Astrocyte (in vitro differentiated cells and primary cell): ENCODE results near the gene ZNF800.

Experiments used
- EZH2 ChIP-seq: IDR thresholded peaks from 2 replicates; pipeline ENCODE4 v1.6.1; 2012; ENCODE audit warnings: mild to moderate bottlenecking, low read length, inconsistent platforms; ENCODE audit not compliant: insufficient read depth
- TF ChIP-seq, protein P1 (sequence below): IDR thresholded peaks from 2 replicates; pipeline ENCODE4 v1.5.1; 2011; ENCODE audit warnings: low read depth, mild to moderate bottlenecking, inconsistent platforms, low read length, moderate library complexity; ENCODE audit not compliant: insufficient read depth

DNA sequence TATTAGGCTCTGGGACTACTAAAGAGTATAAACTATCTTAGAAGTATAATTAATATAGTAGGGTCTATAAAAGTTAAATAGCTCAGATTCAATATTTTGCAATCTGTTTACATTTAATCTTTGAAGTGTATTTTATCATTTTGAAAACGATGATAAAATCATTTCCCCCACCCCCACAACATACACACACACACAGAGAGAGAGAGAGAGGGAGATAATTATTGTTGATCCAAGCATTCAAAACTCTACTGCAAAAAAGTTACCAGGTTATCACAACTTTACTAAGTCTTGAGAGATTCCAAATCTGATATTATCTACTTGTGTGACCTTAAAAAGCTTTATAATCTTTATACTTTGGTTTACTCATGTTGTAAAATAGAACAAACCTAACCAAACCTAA lies 14.0 kb downstream of the ZNF800 start:
- TF ChIP-seq, protein P1, sequence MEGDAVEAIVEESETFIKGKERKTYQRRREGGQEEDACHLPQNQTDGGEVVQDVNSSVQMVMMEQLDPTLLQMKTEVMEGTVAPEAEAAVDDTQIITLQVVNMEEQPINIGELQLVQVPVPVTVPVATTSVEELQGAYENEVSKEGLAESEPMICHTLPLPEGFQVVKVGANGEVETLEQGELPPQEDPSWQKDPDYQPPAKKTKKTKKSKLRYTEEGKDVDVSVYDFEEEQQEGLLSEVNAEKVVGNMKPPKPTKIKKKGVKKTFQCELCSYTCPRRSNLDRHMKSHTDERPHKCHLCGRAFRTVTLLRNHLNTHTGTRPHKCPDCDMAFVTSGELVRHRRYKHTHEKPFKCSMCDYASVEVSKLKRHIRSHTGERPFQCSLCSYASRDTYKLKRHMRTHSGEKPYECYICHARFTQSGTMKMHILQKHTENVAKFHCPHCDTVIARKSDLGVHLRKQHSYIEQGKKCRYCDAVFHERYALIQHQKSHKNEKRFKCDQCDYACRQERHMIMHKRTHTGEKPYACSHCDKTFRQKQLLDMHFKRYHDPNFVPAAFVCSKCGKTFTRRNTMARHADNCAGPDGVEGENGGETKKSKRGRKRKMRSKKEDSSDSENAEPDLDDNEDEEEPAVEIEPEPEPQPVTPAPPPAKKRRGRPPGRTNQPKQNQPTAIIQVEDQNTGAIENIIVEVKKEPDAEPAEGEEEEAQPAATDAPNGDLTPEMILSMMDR = no peak
- TF ChIP-seq EZH2 = no peak
